HG03066 (cell line): Measurements from ENCODE around the gene CCDC40.
"Not testable (repeated sequence)": the region's sequence is repeated elsewhere in the genome, so short reads cannot be mapped to it uniquely, and the experiment has no call there.

ENCODE experiments used
- ATAC-seq: cut with Tn5 transposase; IDR thresholded peaks from one replicate; pipeline ENCODE4 v1.9.1; 2021; ENCODE audit warnings: low read depth; ENCODE audit not compliant: unreplicated experiment

The CCDC40 gene

DNA sequence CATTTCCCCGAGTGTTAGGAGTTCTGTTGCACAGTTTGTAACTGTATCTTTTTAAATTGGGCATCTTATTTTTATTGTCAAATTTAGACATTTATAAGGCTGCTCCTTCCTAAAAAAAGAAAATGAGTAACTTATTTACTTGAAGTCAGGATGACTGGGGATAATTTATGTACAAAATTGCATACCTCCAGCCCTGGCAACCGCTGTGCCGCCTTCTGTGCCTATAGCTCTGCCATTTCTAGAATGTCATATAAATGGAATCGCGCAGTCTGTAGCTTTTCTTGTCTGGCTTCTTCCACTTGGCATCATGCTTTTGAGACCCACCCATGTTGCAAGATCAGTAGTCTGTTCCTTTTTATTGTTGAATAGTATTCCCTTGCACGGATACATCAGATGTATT lies 36.0 kb downstream of the CCDC40 start:
- no peak for ATAC-seq

GRCh38 chr17:80080081-80080480 lies 43.6 kb downstream of the CCDC40 start:
- ATAC-seq = no peak

DNA sequence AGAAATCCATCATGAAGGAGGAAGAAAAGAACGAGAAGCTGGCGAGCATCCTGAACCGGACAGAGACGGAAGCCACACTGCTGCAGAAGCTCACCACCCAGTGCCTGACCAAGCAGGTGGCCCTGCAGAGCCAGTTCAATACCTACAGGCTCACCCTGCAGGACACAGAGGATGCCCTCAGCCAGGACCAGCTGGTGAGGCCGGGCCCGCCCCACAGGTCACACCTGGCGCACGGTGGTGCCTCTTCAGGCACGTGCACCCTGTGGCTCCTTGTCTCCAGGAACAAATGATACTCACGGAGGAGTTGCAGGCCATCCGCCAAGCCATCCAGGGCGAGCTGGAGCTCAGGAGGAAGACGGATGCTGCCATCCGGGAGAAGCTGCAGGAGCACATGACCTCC lies 45.2 kb downstream of the CCDC40 start:
- ATAC-seq = no peak

DNA sequence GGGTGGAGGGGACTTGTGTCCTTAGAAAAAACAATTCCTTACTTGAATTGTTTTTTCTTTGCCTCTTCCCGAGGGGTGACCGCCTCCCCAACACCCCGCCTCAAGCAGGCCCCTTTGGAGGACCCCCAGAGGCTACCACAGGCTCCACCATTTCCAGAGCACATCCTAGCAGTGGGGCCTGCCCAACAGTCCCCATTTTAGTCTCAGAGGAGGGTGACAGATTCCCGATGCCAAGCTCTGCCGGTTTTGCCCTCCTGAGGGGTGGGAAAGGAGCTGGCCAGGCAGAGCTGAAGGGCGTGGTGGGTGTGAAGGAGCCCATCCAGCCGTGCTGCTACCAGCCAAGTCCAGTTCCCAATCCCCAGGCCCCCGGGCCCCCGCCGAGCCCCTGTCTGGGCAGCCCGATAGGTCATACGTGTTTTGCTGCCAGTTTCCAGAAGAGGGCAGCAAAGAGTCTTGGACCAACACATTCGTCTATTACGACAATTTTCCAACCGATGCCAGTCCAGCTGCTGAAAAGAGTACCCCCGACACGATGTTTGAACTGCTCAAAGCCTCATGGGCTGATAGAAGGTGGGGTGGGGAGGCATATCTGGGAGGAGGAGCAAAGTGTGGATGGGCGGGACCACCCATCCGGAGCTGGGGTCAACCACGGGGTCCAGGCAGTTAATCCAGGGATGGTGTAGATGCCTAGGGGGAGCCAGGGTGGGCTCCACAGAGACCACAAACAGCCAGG lies 46.1 kb downstream of the CCDC40 start:
- ATAC-seq = no peak

- no peak for ATAC-seq
These were observed 46.8 kb downstream of the CCDC40 start for GRCh38 chr17:80083136-80083661.

DNA sequence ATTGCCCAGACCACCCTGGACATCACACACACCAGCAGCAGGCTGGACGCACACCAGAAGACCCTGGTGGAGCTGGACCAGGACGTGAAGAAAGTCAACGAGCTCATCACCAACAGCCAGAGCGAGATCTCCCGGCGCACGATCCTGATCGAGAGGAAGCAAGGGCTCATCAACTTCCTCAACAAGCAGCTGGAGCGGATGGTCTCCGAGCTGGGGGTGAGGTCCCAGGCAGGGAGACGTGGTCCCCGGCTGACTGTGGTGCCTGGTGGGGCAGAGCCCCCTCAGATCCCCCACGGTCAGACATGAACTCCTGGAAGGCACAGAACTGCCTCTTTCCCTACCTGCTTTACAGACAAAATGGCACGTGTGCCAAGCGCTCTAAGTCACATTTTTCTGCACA lies 48.3 kb downstream of the CCDC40 start:
- no peak for ATAC-seq

DNA sequence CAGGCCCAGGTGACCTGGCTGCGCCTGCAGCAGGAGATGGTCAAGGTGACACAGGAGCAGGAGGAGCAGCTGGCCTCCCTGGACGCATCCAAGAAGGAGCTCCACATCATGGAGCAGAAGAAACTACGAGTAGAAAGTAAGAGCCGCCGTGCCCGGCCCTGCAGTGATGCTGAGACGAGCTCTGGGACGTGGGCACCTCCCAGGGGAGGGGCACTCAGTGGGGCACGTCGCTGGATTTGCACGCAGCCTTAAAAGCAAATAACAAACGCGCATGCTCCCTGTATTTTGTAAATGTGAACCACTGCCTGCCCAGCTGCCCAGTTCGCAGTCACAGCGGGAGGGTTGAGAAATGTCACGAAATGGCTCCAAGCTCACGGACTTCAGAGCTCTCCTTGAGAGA lies 49.6 kb downstream of the CCDC40 start:
- no peak for ATAC-seq

DNA sequence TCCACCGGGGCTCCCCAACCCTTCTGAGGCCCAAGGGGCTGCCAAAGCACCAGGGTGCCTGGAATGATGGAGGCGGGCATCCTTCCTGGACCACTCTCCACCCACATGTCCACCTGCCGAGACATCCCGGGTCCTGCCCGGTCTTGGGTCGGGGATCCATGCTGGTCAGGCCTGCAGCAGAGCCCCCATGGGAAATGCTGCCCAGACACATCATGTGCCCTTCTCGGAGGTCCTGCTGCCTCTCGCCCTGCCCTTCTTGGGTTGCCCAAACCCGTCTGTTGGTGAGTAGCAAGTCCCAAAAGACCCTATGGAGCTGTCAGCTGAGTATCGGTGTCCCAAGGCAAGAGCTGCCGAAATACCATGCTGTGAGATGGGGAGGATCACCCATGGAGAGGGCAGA lies 50.2 kb downstream of the CCDC40 start:
- no peak for ATAC-seq

GRCh38 chr17:80087346-80088265 lies 51.2 kb downstream of the CCDC40 start:
- no peak for ATAC-seq

DNA sequence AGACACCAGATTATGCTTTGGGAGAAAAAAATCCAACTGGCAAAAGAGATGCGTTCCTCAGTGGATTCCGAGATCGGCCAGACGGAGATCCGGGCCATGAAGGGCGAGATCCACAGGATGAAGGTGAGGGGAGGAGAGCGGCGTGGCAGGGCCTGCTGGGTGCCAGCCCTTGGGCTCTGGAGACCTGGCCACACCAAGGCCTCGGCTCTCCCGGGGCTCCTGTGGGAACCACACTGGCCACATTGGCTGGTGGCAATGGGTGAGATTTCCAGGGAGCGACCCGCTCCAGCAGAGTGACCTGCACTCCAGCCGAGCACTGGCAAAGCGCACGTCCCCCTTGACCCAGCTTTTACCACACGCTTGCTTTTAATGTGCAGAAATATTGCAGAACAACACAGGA lies 53.3 kb downstream of the CCDC40 start:
- ATAC-seq = no peak

- not testable (repeated sequence) for ATAC-seq
These were observed 53.7 kb downstream of the CCDC40 start for GRCh38 chr17:80090164-80090563.

- ATAC-seq = no peak
These were observed 54.9 kb downstream of the CCDC40 start for GRCh38 chr17:80091376-80091775.

- no peak for ATAC-seq
These were observed 56.5 kb downstream of the CCDC40 start for GRCh38 chr17:80092959-80093358.

DNA sequence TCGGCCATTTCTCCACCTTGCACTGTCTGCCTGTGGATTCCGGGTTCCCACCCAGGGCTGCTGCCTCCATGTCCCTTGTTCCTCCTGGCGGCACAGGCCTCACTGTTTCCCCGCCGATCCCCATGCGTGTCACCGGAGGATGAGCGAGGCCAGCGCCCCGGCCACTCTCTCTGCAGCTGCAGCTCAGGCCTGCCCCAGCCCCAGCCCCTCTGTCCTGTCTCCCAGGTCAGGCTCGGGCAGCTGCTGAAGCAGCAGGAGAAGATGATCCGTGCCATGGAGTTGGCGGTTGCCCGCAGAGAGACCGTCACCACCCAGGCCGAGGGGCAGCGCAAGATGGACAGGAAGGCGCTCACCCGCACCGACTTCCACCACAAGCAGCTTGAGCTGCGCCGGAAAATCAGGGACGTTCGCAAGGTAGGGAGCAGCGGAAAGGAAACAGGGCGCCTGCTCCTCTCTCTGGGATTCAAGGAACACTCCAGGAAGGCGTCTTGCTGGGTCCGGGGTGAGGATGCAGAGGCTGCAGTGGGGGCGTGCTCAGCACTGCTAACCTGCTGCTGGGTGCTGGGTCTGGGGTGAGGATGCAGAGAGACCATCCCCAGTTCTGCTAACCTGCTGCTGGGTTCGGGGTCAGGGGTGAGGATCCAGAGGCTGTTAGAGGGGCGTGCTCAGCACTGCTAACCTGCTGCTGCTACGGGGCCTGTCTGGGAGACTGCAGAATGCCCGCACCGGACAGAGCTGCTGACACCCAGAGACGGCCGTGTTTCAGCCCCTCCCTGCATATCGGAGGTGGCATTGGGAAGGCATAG lies 58.8 kb downstream of the CCDC40 start:
- no peak for ATAC-seq

DNA sequence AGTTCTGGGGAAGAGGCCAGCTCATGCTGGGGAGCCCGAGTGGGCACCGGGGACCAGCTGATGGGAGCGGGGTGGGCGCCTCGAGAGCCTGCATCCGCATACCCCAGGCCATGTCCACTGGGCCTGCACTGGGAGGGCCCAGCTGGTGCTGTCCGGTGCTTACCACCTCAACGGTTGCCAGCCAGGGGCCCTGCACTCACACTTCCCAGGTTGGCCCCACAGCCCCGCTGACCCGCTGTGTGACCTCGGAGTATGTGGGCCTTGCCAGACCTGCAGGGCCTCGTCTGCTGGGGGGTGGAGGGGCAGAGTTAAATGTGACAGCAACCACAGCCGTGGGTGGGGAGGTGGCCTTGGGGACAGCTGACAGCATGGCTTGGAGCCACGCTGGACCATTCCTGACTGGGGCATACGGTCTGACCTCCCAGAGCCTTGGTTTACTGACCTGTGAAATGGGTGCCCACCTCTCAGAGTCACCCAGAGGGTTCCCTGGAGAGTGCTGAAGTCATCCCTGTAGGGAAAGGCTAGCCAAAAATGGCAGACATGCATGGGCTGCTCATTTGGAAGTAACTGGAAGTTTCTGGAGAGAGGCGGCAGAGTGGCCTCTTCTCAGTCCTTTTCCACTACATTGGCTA lies 59.5 kb downstream of the CCDC40 start:
- no peak for ATAC-seq

GRCh38 chr17:80096561-80097021 lies 60.1 kb downstream of the CCDC40 start:
- no peak for ATAC-seq

GRCh38 chr17:80097127-80097621 lies 60.7 kb downstream of the CCDC40 start:
- ATAC-seq = no peak

DNA sequence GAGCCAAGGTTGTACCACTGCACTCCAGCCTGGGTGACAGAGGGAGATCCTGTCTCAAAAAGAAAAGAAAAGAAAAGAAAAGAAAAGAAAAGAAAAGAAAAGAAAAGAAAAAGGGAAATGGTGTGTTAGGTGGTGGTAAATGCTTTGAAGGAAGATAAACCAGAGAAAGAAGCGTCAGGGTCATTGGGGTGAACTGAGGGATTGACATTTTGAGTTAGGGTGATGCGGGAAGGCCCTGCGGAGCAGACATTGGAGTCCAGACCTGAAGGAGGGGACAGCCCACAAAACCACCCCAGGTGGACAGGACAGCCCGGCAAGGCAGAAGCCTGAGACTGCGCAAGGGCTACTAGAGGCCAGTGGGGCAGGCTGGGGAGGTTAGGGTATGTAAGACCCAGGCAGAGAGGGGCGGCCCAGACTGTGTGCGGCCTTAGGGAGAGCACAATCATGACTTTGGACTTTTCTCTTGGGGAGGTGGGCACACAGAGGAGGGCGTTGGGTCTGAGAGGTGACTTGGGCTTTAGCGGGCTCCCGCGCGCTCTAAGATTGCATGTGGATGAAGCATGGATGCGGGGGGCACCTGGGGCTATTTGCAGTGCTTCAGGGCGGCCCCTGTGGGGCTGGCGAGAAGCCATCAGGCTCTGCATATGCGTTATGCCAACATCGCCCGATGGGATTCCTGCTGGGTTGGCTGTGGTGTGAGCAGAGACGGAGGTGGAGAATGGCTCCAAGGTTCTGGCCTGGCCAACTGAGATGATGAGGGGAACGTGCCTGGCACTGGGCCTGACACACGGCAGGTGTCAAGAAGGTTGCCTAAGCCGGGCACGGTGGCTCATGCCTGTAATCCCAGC lies 61.6 kb downstream of the CCDC40 start:
- ATAC-seq = no peak
